ENCODE data around the gene SPTY2D1.
"Not testable (repeated sequence)": the region's sequence is repeated elsewhere in the genome, so short reads cannot be mapped to it uniquely, and the experiment has no call there.

SPTY2D1 gene

GRCh38 chr11:18615628-18616392, 18.3 kb downstream of the SPTY2D1 start:
- no peak for DNase-seq

- no peak for DNase-seq
Measured at GRCh38 chr11:18614667-18615066, 19.5 kb downstream of the SPTY2D1 start.

GRCh38 chr11:18612394-18612793, 21.7 kb downstream of the SPTY2D1 start:
- DNase-seq = no peak

GRCh38 chr11:18611196-18611595, 22.9 kb downstream of the SPTY2D1 start:
- no peak for DNase-seq

GRCh38 chr11:18608376-18608775, 25.8 kb downstream of the SPTY2D1 start:
- no peak for DNase-seq

GRCh38 chr11:18600915-18601569, 33.1 kb downstream of the SPTY2D1 start:
- DNase-seq = no peak

GRCh38 chr11:18599739-18600230, 34.4 kb downstream of the SPTY2D1 start, which contains the start of gene MISFA:
Gene MISFA (plus strand): TSS chr11:18599789. CDS start chr11:18599929, 140 bp downstream.
- DNase-seq = no peak

GRCh38 chr11:18594999-18595749, 39.0 kb downstream of the SPTY2D1 start:
- DNase-seq = no peak

GRCh38 chr11:18594088-18594487, 40.1 kb downstream of the SPTY2D1 start:
- not testable (repeated sequence) for DNase-seq

- no peak for DNase-seq
Measured at GRCh38 chr11:18590571-18590970, 43.6 kb downstream of the SPTY2D1 start.

GRCh38 chr11:18588297-18589252, 45.6 kb downstream of the SPTY2D1 start, which contains the start of gene UEVLD:
Gene UEVLD (minus strand): TSS chr11:18588734. CDS start chr11:18588654, 80 bp downstream.
- DNase-seq = peak; percentile 62 to 79

GRCh38 chr11:18581825-18582224, 52.3 kb downstream of the SPTY2D1 start:
- DNase-seq = no peak

GRCh38 chr11:18580113-18580766, 53.9 kb downstream of the SPTY2D1 start:
- no peak for DNase-seq

GRCh38 chr11:18578975-18579598, 55.1 kb downstream of the SPTY2D1 start:
- no peak for DNase-seq

GRCh38 chr11:18575361-18575760, 58.8 kb downstream of the SPTY2D1 start:
- no peak for DNase-seq

- no peak for DNase-seq
Measured at GRCh38 chr11:18567081-18567480, 67.1 kb downstream of the SPTY2D1 start.

GRCh38 chr11:18566406-18566805, 67.7 kb downstream of the SPTY2D1 start:
- no peak for DNase-seq

- no peak for DNase-seq
Measured at GRCh38 chr11:18564149-18564548, 70.0 kb downstream of the SPTY2D1 start.

- no peak for DNase-seq
Measured at GRCh38 chr11:18563090-18563730, 70.9 kb downstream of the SPTY2D1 start.
